ENCODE data around the gene PET100.

Gene PET100

GRCh38 chr19:7612282-7613274 lies 17.0 kb upstream of the PET100 start:
- DNase-seq = no peak

GRCh38 chr19:7614859-7615741 lies 14.5 kb upstream of the PET100 start:
- DNase-seq = no peak

GRCh38 chr19:7617172-7617571 lies 12.4 kb upstream of the PET100 start:
- no peak for DNase-seq

- DNase-seq = no peak
Measured at GRCh38 chr19:7617735-7618134, 11.9 kb upstream of the PET100 start.

GRCh38 chr19:7618348-7618747 lies 11.2 kb upstream of the PET100 start:
- DNase-seq = no peak

GRCh38 chr19:7618771-7619510 lies 10.7 kb upstream of the PET100 start:
- DNase-seq = no peak

GRCh38 chr19:7619671-7620441 lies 9.7 kb upstream of the PET100 start:
- DNase-seq = no peak

- DNase-seq = no peak
Measured at GRCh38 chr19:7620442-7621412, 8.9 kb upstream of the PET100 start.

GRCh38 chr19:7622933-7623685 lies 6.5 kb upstream of the PET100 start:
- DNase-seq = peak in 1 of 2 experiments; percentile 45

GRCh38 chr19:7623725-7624603 lies 5.6 kb upstream of the PET100 start:
- no peak for DNase-seq

- DNase-seq = no peak
Measured at GRCh38 chr19:7624810-7625209, 4.8 kb upstream of the PET100 start.

GRCh38 chr19:7625763-7626372 lies 3.7 kb upstream of the PET100 start:
- no peak for DNase-seq

GRCh38 chr19:7627166-7627565 lies 2.4 kb upstream of the PET100 start:
- no peak for DNase-seq

- no peak for DNase-seq
Measured at GRCh38 chr19:7628589-7629311, 843 bp upstream of the PET100 start.

GRCh38 chr19:7631577-7631976 lies 2.0 kb downstream of the PET100 start:
- no peak for DNase-seq

- DNase-seq = no peak
Measured at GRCh38 chr19:7632340-7633203, 3.0 kb downstream of the PET100 start.

GRCh38 chr19:7633698-7634097 lies 4.1 kb downstream of the PET100 start, which contains the start of gene PCP2:
PCP2 (minus strand) TSS chr19:7633719; CDS start chr19:7633457, 262 bp downstream.
- DNase-seq = no peak
